GM18868 (cell line): ENCODE results near the gene RABEP2.
"Not testable (repeated sequence)": the region's sequence is repeated elsewhere in the genome, so short reads cannot be mapped to it uniquely, and the experiment has no call there.

ENCODE experiments used
- ATAC-seq: cut with Tn5 transposase; IDR thresholded peaks from one replicate; pipeline ENCODE4 v1.9.1; 2021; ENCODE audit warnings: mild to moderate bottlenecking, moderate library complexity; ENCODE audit not compliant: unreplicated experiment

The RABEP2 gene

GRCh38 chr16:28924762-28925385, at the start of gene RABEP2:
RABEP2 (minus strand) TSS chr16:28925238; CDS start chr16:28925163, 75 bp downstream.
- peak; percentile 62 for ATAC-seq

GRCh38 chr16:28974437-28975157, 49.6 kb upstream of the RABEP2 start, which contains the start of gene SPNS1:
SPNS1 (plus strand) TSS chr16:28974778; CDS start chr16:28975152, 374 bp downstream.
- peak; percentile 88 for ATAC-seq

- ATAC-seq, result no peak
Observed at GRCh38 chr16:28974007-28974436, 49.0 kb upstream of the RABEP2 start.

- not testable (repeated sequence) for ATAC-seq
Observed at GRCh38 chr16:28969696-28970095, 44.7 kb upstream of the RABEP2 start.

- no peak for ATAC-seq
Observed at GRCh38 chr16:28967156-28967555, 42.1 kb upstream of the RABEP2 start.

- ATAC-seq, result no peak
Observed at GRCh38 chr16:28964496-28964895, 39.5 kb upstream of the RABEP2 start.

GRCh38 chr16:28964072-28964471, 39.0 kb upstream of the RABEP2 start:
- no peak for ATAC-seq

GRCh38 chr16:28958836-28959235, 33.8 kb upstream of the RABEP2 start:
- ATAC-seq, result no peak

GRCh38 chr16:28958216-28958615, 33.2 kb upstream of the RABEP2 start:
- ATAC-seq, result no peak

GRCh38 chr16:28951410-28951943, 26.4 kb upstream of the RABEP2 start:
- no peak for ATAC-seq

GRCh38 chr16:28950648-28951409, 25.8 kb upstream of the RABEP2 start, which contains the start of gene NFATC2IP:
NFATC2IP (plus strand) TSS chr16:28950937; CDS start chr16:28951012, 75 bp downstream.
- peak; percentile 92 for ATAC-seq

- ATAC-seq, result no peak
Observed at GRCh38 chr16:28946681-28947080, 21.6 kb upstream of the RABEP2 start.

GRCh38 chr16:28943281-28943680, 18.2 kb upstream of the RABEP2 start:
- no peak for ATAC-seq

- ATAC-seq, result not testable (repeated sequence)
Observed at GRCh38 chr16:28939825-28940224, 14.8 kb upstream of the RABEP2 start.

- ATAC-seq, result no peak
Observed at GRCh38 chr16:28938721-28939120, 13.7 kb upstream of the RABEP2 start.

- ATAC-seq, result no peak
Observed at GRCh38 chr16:28937222-28937876, 12.3 kb upstream of the RABEP2 start.

- no peak for ATAC-seq
Observed at GRCh38 chr16:28936784-28937155, 11.7 kb upstream of the RABEP2 start.

- ATAC-seq, result peak; percentile 79
Observed at GRCh38 chr16:28935924-28936783, 11.1 kb upstream of the RABEP2 start.

GRCh38 chr16:28935346-28935745, 10.3 kb upstream of the RABEP2 start:
- no peak for ATAC-seq

GRCh38 chr16:28933171-28933570, 8.1 kb upstream of the RABEP2 start:
- ATAC-seq, result no peak
